ENCODE data around the gene HIP1. TPM values are rescaled to one million over a fixed set of nuclear protein-coding genes. Genes with fewer than 3 reads are reported as not detected.

Gene HIP1
- total and polyA plus RNA-seq, 9 of the 15 experiments (the other 6 are each of a cell fraction or from before 2014, with no cell fraction given) = 2.4 to 13.7 (median 9.5) TPM

- TF ChIP-seq RAD21 (CRISPR knock-in tag; conservative IDR thresholded peaks at IDR 0.05 in 1 of 2, IDR thresholded peaks at IDR 0.05 in 1 of 2) (peak; percentile 15 to 18; a peak in 2 of 4 replicates), MTA3 (IDR thresholded peaks at IDR 0.05; ENCODE audit: borderline replicate concordance) (peak; percentile 81; the same call in 1 of the 2 replicates), NONO (IDR thresholded peaks at IDR 0.05; ENCODE audit: low read depth in 2 of 2, low read length in 1 of 2) (no peak), ATF1 (CRISPR knock-in tag; IDR thresholded peaks at IDR 0.05) (no peak), ATF1 (tag; IDR thresholded peaks at IDR 0.05) (peak; percentile 92), OTX1 (CRISPR knock-in tag; IDR thresholded peaks at IDR 0.05) (no peak), SRSF1 (IDR thresholded peaks at IDR 0.05; ENCODE audit: low read depth, low read length) (no peak), YBX1 (IDR thresholded peaks at IDR 0.05) (no peak), EWSR1 (IDR thresholded peaks at IDR 0.05; ENCODE audit: borderline replicate concordance, low read depth, partially characterized antibody) (no peak), ZNF444 (CRISPR knock-in tag; IDR thresholded peaks at IDR 0.05) (no peak), ZMIZ1 (IDR thresholded peaks at IDR 0.05; ENCODE audit: low read depth in 2 of 2, low read length in 2 of 2) (no peak), ETV1 (tag; conservative IDR thresholded peaks at IDR 0.05; ENCODE audit: low read depth) (peak; percentile 81), FIP1L1 (IDR thresholded peaks at IDR 0.05; ENCODE audit: low read depth, low read length, poor library complexity, severe bottlenecking) (no peak), U2AF2 (optimal IDR thresholded peaks at IDR 0.05; ENCODE audit: low read depth, low read length) (no peak), PCBP2 (IDR thresholded peaks at IDR 0.05; ENCODE audit: low read depth, low read length, poor library complexity, severe bottlenecking) (no peak), CTCF (IDR thresholded peaks at IDR 0.05 in 2 of 3, conservative IDR thresholded peaks at IDR 0.05 in 1 of 3; ENCODE audit: insufficient read depth in 2 of 3, low read depth in 1 of 3, low read length in 3 of 3) (no peak), TEAD4 (IDR thresholded peaks at IDR 0.05; ENCODE audit: low read length) (no peak; the same call in 1 of the 2 replicates), TEAD4 (CRISPR knock-in tag; IDR thresholded peaks at IDR 0.05; ENCODE audit: borderline replicate concordance) (no peak), ZNF785 (CRISPR knock-in tag; IDR thresholded peaks at IDR 0.05) (no peak), ZNF133 (CRISPR knock-in tag; IDR thresholded peaks at IDR 0.05) (no peak), NCOA1 (IDR thresholded peaks at IDR 0.05; ENCODE audit: low read depth) (peak; percentile 58; the same call in 1 of the 2 replicates), ZNF263 (CRISPR knock-in tag; IDR thresholded peaks at IDR 0.05; ENCODE audit: borderline replicate concordance) (no peak), DIDO1 (tag; IDR thresholded peaks at IDR 0.05; ENCODE audit: low read depth) (no peak), ESRRB (CRISPR knock-in tag; IDR thresholded peaks at IDR 0.05; ENCODE audit: borderline replicate concordance) (no peak)
These were observed 114.5 kb downstream of the HIP1 start (continued) for GRCh38 chr7:75624134-75624832.
